Panc1 (cell line): ENCODE measurements around the gene HMG20B. TPM values are rescaled to one million over a fixed set of nuclear protein-coding genes. Genes with fewer than 3 reads are reported as not detected.

Source experiments
- ATAC-seq: fragments of 200-7000 bp; cut with Tn5 transposase; 2 replicates; pipeline ENCODE4 v1.9.1; 2020; ENCODE audit warnings: mild to moderate bottlenecking, moderate library complexity
- BruUV-seq: library from RNA; stranded (reverse); fragments of 400-500 nt; replicated peaks from 2 replicates; lab custom pipeline; 2021; lab: Mats Ljungman, UMichigan
- CTCF ChIA-PET: fragments of 300-600 bp; sonication (Branson Sonifier 250); formaldehyde crosslinking; loops from one replicate; lab custom pipeline; 2022; ENCODE audit warnings: antibody characterized with exemption; lab: Charles Lee
- POLR2A ChIA-PET: fragments of 300-600 bp; sonication (Branson Sonifier 250); formaldehyde crosslinking; loops from one replicate; lab custom pipeline; 2022; ENCODE audit warnings: antibody characterized with exemption; lab: Charles Lee
- DNase-seq: peaks from one replicate; pipeline ENCODE4 v3.0.0-alpha.2; 2010; ENCODE audit warnings: low read depth, low spot score
- H3K27ac ChIP-seq: 2 replicates; pipeline ENCODE4 v1.5.1; 2011; ENCODE audit warnings: mild to moderate bottlenecking, low read length, inconsistent platforms
- H3K27me3 ChIP-seq: fragments of 200-500 bp; sonication (Bioruptor generic); 2 replicates; pipeline ENCODE4 v1.6.0; 2014; ENCODE audit warnings: low read length, inconsistent platforms; ENCODE audit not compliant: control insufficient read depth, insufficient read depth
- H3K36me3 ChIP-seq: fragments of 200-500 bp; sonication (Bioruptor generic); 2 replicates; pipeline ENCODE4 v1.5.1; 2014; ENCODE audit warnings: inconsistent platforms, mild to moderate bottlenecking, low read length, moderate library complexity; ENCODE audit not compliant: control insufficient read depth, insufficient read depth
- H3K4me1 ChIP-seq: 2 replicates; pipeline ENCODE4 v1.5.1; 2011; ENCODE audit warnings: inconsistent platforms, mild to moderate bottlenecking, low read length, moderate library complexity; ENCODE audit not compliant: control insufficient read depth, insufficient read depth
- H3K4me3 ChIP-seq, 2 experiments: 2 replicates each; pipeline ENCODE4 v1.5.1; 2011 to 2012; ENCODE audit warnings: low read depth in 2 of 2, low read length in 2 of 2, mild to moderate bottlenecking in 2 of 2, inconsistent platforms in 1 of 2, moderate library complexity in 1 of 2
- H3K9me3 ChIP-seq: fragments of 200-500 bp; sonication (Bioruptor generic); 2 replicates; pipeline ENCODE4 v1.5.1; 2014; ENCODE audit warnings: low read depth, mild to moderate bottlenecking, inconsistent platforms, low read length, moderate library complexity; ENCODE audit not compliant: control insufficient read depth, insufficient read depth
- CTCF ChIP-seq: fragments of 450-650 bp; IDR thresholded peaks from 2 replicates; pipeline ENCODE4 v1.5.1; 2017; ENCODE audit warnings: mild to moderate bottlenecking
- POLR2AphosphoS5 ChIP-seq: IDR thresholded peaks from 2 replicates; pipeline ENCODE4 v1.6.1; 2012; ENCODE audit warnings: mild to moderate bottlenecking, low read depth, low read length, moderate library complexity
- REST ChIP-seq, 2 experiments: IDR thresholded peaks; 2 replicates each; pipeline ENCODE4 v1.6.1; 2011 to 2012; ENCODE audit warnings: low read depth in 2 of 2, control low read depth in 1 of 2, low read length in 1 of 2, mild to moderate bottlenecking in 1 of 2, moderate library complexity in 1 of 2; ENCODE audit not compliant: insufficient read depth in 1 of 2
- SIN3A ChIP-seq: IDR thresholded peaks from 2 replicates; pipeline ENCODE4 v1.6.1; 2012; ENCODE audit warnings: low read depth, mild to moderate bottlenecking, low read length, moderate library complexity, borderline replicate concordance; ENCODE audit not compliant: insufficient read depth
- TCF7L2 ChIP-seq: IDR thresholded peaks from 2 replicates; pipeline ENCODE4 v1.6.1; 2011; ENCODE audit warnings: mild to moderate bottlenecking, low read depth, low read length, inconsistent platforms
- in situ Hi-C: cut with HindIII; loops from 2 replicates; pipeline ENCODE4 v1.10.0; 2016; ENCODE audit warnings: low sequenced_read_pairs, low pct_unique_long_range_greater_than_20kb
- intact Hi-C: fragments of 100-400 bp; cut with micrococcal nuclease; formaldehyde crosslinking; loops from one replicate; pipeline ENCODE4 v1.10.0; 2022; ENCODE audit not compliant: unreplicated experiment
- total RNA-seq: library from RNA; stranded (reverse); gene quantifications from one replicate; pipeline ENCODE4 v1.2.1, GENCODE V29; 2021; ENCODE audit not compliant: unreplicated experiment

HMG20B gene
- total RNA-seq, 1 experiment from 2014 or later, result 74.7 TPM

GRCh38 chr19:3530389-3530788 is 42.4 kb upstream of the HMG20B start:
- no peak overlapping the region for H3K27ac ChIP-seq
- no peak overlapping the region for H3K4me3 ChIP-seq
- no peaks in the 10 kb centered on the region for H3K27me3 ChIP-seq
- no peaks in the 10 kb centered on the region for H3K4me1 ChIP-seq
- BruUV-seq, result no TSS peak
- in situ Hi-C loops, result no loop called here
- H3K36me3 ChIP-seq, result no peaks in the 10 kb centered on the region; the same call in 1 of the 2 replicates
- TF ChIP-seq SIN3A (no peak), POLR2AphosphoS5 (no peak), CTCF (no peak), REST (IDR thresholded peaks at IDR 0.05; ENCODE audit: insufficient read depth in 1 of 2, low read depth in 2 of 2, low read length in 1 of 2) (no peak), TCF7L2 (no peak)
- ChIA-PET POLR2A (no interaction called here), CTCF (interaction anchor here (0.6 kb wide), 1 partner anchor 45 kb away, joined by 3 read pairs; no protein-coding TSS in a partner anchor)
- intact Hi-C loops, result no loop called here
- ATAC-seq (no peak), DNase-seq (no peak)
- H3K9me3 ChIP-seq, result no peaks in the 10 kb centered on the region

GRCh38 chr19:3531716-3532115 is 41.0 kb upstream of the HMG20B start:
- TF ChIP-seq SIN3A (no peak), CTCF (no peak), POLR2AphosphoS5 (no peak), REST (IDR thresholded peaks at IDR 0.05; ENCODE audit: insufficient read depth in 1 of 2, low read depth in 2 of 2, low read length in 1 of 2) (no peak), TCF7L2 (no peak)
- Histone ChIP-seq H3K4me1 (0 out of 2 replicates have a peak, but pooled peaks cover 4% of the 10 kb centered on the region), H3K27me3 (no peaks in the 10 kb centered on the region), H3K27ac (no peak overlapping the region), H3K4me3 (no peak overlapping the region), H3K9me3 (no peaks in the 10 kb centered on the region), H3K36me3 (no peaks in the 10 kb centered on the region; the same call in 1 of the 2 replicates)
- ChIA-PET CTCF (no interaction called here), POLR2A (no interaction called here)
- DNase-seq (no peak), ATAC-seq (no peak)
- in situ Hi-C loops (no loop called here), intact Hi-C loops (no loop called here)
- BruUV-seq, result no TSS peak
